ENCODE measurements around the gene POLN. TPM values are rescaled to one million over a fixed set of nuclear protein-coding genes. Genes with fewer than 3 reads are reported as not detected.

Gene POLN
- total RNA-seq, 1 experiment from 2014 or later: 3.5 TPM

GRCh38 chr4:2074588-2074987 is 167.3 kb downstream of the POLN start:
- ATAC-seq (no peak), DNase-seq (ENCODE audit: low spot score) (no peak)
- no peak overlapping the region for H3K4me3 Mint-ChIP-seq
- CTCF ChIA-PET: no interaction called here
- no peaks in the 10 kb centered on the region for H3K27me3 Mint-ChIP-seq (ENCODE audit: low read depth)
- H3K9me3 Mint-ChIP-seq: no peaks in the 10 kb centered on the region
- H3K4me1 Mint-ChIP-seq: peaks cover 10% of the 10 kb centered on the region
- H3K36me3 Mint-ChIP-seq: no peaks in the 10 kb centered on the region
- no peak overlapping the region for H3K27ac Mint-ChIP-seq
- TF ChIP-seq ZNF219 (CRISPR knock-in tag; IDR thresholded peaks at IDR 0.05; ENCODE audit: borderline replicate concordance) (no peak), SMAD3 (CRISPR knock-in tag; IDR thresholded peaks at IDR 0.05; ENCODE audit: borderline replicate concordance) (no peak), FOXK1 (CRISPR knock-in tag; IDR thresholded peaks at IDR 0.05) (no peak), TCF7 (CRISPR knock-in tag; IDR thresholded peaks at IDR 0.05; ENCODE audit: low read depth) (no peak), GRHL2 (CRISPR knock-in tag; IDR thresholded peaks at IDR 0.05; ENCODE audit: insufficient replicate concordance, severe bottlenecking) (no peak), NFATC4 (CRISPR knock-in tag; IDR thresholded peaks at IDR 0.05) (no peak), ELF4 (CRISPR knock-in tag; IDR thresholded peaks at IDR 0.05; ENCODE audit: low read depth) (no peak), AR (CRISPR knock-in tag; IDR thresholded peaks at IDR 0.05) (no peak), JAZF1 (CRISPR knock-in tag; IDR thresholded peaks at IDR 0.05) (no peak), ZSCAN18 (CRISPR knock-in tag; IDR thresholded peaks at IDR 0.05) (no peak), ZNF423 (CRISPR knock-in tag; IDR thresholded peaks at IDR 0.05) (no peak), RORB (CRISPR knock-in tag; IDR thresholded peaks at IDR 0.05) (no peak), SOX15 (CRISPR knock-in tag; IDR thresholded peaks at IDR 0.05) (no peak), ATF6 (CRISPR knock-in tag; IDR thresholded peaks at IDR 0.05) (no peak), AFF4 (CRISPR knock-in tag; IDR thresholded peaks at IDR 0.05; ENCODE audit: borderline replicate concordance) (no peak), ZNF138 (CRISPR knock-in tag; conservative IDR thresholded peaks at IDR 0.05) (no peak), MAX (CRISPR knock-in tag; IDR thresholded peaks at IDR 0.05) (no peak)
- POLR2A ChIA-PET: no interaction called here

Measured in WTC11 (cell line).